H1 (cell line): Measurements from ENCODE around the gene HECTD4. TPM values are rescaled to one million over a fixed set of nuclear protein-coding genes. Genes with fewer than 3 reads are reported as not detected.

Experiments used
- BACH1 ChIP-seq: IDR thresholded peaks from 2 replicates; pipeline ENCODE4 v1.6.1; 2012; ENCODE audit warnings: low read length, improper control_type of control experiment
- CBX5 ChIP-seq: fragments of 300-800, 300-1000 bp; sonication (generic); IDR thresholded peaks from 2 replicates; pipeline ENCODE4 v1.7.1; 2016; ENCODE audit warnings: antibody characterized with exemption, low read length, low read depth
- EP300 ChIP-seq, 2 experiments: IDR thresholded peaks; 1 replicate in 1 of 2; 2 replicates in 1 of 2; pipeline ENCODE4 v1.6.1; 2011 to 2012; ENCODE audit warnings: low read depth in 2 of 2, low read length in 2 of 2, mild to moderate bottlenecking in 2 of 2, borderline replicate concordance in 1 of 2, inconsistent platforms in 1 of 2, moderate library complexity in 1 of 2
- TAF1 ChIP-seq: IDR thresholded peaks from 2 replicates; pipeline ENCODE4 v1.6.1; 2011; ENCODE audit warnings: mild to moderate bottlenecking, low read depth, low read length
- polyA plus RNA-seq, 7 experiments: library from polyadenylated mRNA; depleted of rRNA in 3 of 7; stranded (reverse) in 5 of 7; unstranded in 2 of 7; fragments of >200 nt in 5 of 7; fragments of 200-250 nt in 2 of 7; gene quantifications; 1 replicate in 5 of 7; 2 replicates in 1 of 7; 4 replicates in 1 of 7; pipeline versions ENCODE4 v1.2.1 to v1.2.3, GENCODE V29; 2011 to 2013; ENCODE audit warnings: missing spikeins in 2 of 7, mixed read lengths in 2 of 7
- total RNA-seq: library from RNA; stranded (reverse); fragmentation: NEBNext Ultra II Directional; extraction: Animal tissue kit (Norgen Biotek cat#: 25700); gene quantifications from 2 replicates; pipeline ENCODE4 v1.2.1, GENCODE V29; 2021

Gene HECTD4
- total and polyA plus RNA-seq, 2 of the 8 experiments (the other 6 are each of a cell fraction or from before 2014, with no cell fraction given), result 6.5 to 33.7 TPM

GRCh38 chr12:112112409-112113133 lies 269.7 kb downstream of the HECTD4 start (continued):
- no peak; the same call in 1 of the 2 replicates for TF ChIP-seq BACH1
- 0 out of 2 replicates have a peak, but pooled peaks have one; percentile 39 for TF ChIP-seq TAF1
- no peak for TF ChIP-seq EP300 (IDR thresholded peaks at IDR 0.05; ENCODE audit: borderline replicate concordance in 1 of 2, low read depth in 2 of 2, low read length in 2 of 2)
- TF ChIP-seq CBX5, result no peak
